GM19035 (cell line): ENCODE results near the gene TENT4A.
"Not testable (repeated sequence)": the region's sequence is repeated elsewhere in the genome, so short reads cannot be mapped to it uniquely, and the experiment has no call there.

Source experiments
- ATAC-seq: cut with Tn5 transposase; IDR thresholded peaks from one replicate; pipeline ENCODE4 v1.9.1; 2021; ENCODE audit not compliant: unreplicated experiment

The TENT4A gene

GRCh38 chr5:6713274-6714225 lies at the start of gene TENT4A:
TSS of gene TENT4A (plus strand) at chr5:6713432. CDS start at chr5:6713984, 552 bp downstream.
- peak; percentile 18 for ATAC-seq

GRCh38 chr5:6666762-6667161 lies 46.5 kb upstream of the TENT4A start:
- ATAC-seq, result no peak

GRCh38 chr5:6667648-6668047 lies 45.6 kb upstream of the TENT4A start:
- ATAC-seq, result no peak

GRCh38 chr5:6668717-6669116 lies 44.5 kb upstream of the TENT4A start:
- ATAC-seq, result not testable (repeated sequence)

GRCh38 chr5:6673031-6673430 lies 40.2 kb upstream of the TENT4A start:
- ATAC-seq, result no peak

GRCh38 chr5:6673963-6674362 lies 39.3 kb upstream of the TENT4A start:
- ATAC-seq, result no peak

GRCh38 chr5:6674421-6674820 lies 38.8 kb upstream of the TENT4A start:
- no peak for ATAC-seq

GRCh38 chr5:6674886-6675285 lies 38.3 kb upstream of the TENT4A start:
- no peak for ATAC-seq

GRCh38 chr5:6675784-6676491 lies 37.3 kb upstream of the TENT4A start:
- no peak for ATAC-seq

GRCh38 chr5:6676702-6677101 lies 36.5 kb upstream of the TENT4A start:
- no peak for ATAC-seq

- no peak for ATAC-seq
Observed at GRCh38 chr5:6678385-6678784, 34.8 kb upstream of the TENT4A start.

- ATAC-seq, result no peak
Observed at GRCh38 chr5:6680922-6681321, 32.3 kb upstream of the TENT4A start.

- no peak for ATAC-seq
Observed at GRCh38 chr5:6681682-6682081, 31.6 kb upstream of the TENT4A start.

GRCh38 chr5:6682239-6682638 lies 31.0 kb upstream of the TENT4A start:
- no peak for ATAC-seq

GRCh38 chr5:6683241-6683640 lies 30.0 kb upstream of the TENT4A start:
- ATAC-seq, result no peak

- no peak for ATAC-seq
Observed at GRCh38 chr5:6684075-6684474, 29.2 kb upstream of the TENT4A start.

GRCh38 chr5:6686501-6686900 lies 26.7 kb upstream of the TENT4A start:
- ATAC-seq, result no peak

GRCh38 chr5:6686915-6687409 lies 26.3 kb upstream of the TENT4A start:
- ATAC-seq, result no peak

- ATAC-seq, result no peak
Observed at GRCh38 chr5:6687505-6687904, 25.7 kb upstream of the TENT4A start.

- ATAC-seq, result no peak
Observed at GRCh38 chr5:6692906-6693305, 20.3 kb upstream of the TENT4A start.

- no peak for ATAC-seq
Observed at GRCh38 chr5:6698696-6699095, 14.5 kb upstream of the TENT4A start.

GRCh38 chr5:6699357-6699756 lies 13.9 kb upstream of the TENT4A start:
- no peak for ATAC-seq
